ENCODE measurements around the gene SCUBE3. TPM values are rescaled to one million over a fixed set of nuclear protein-coding genes. Genes with fewer than 3 reads are reported as not detected.

SCUBE3 gene
- total RNA-seq, 1 donor from 2014 or later = 0.25 TPM

DNA sequence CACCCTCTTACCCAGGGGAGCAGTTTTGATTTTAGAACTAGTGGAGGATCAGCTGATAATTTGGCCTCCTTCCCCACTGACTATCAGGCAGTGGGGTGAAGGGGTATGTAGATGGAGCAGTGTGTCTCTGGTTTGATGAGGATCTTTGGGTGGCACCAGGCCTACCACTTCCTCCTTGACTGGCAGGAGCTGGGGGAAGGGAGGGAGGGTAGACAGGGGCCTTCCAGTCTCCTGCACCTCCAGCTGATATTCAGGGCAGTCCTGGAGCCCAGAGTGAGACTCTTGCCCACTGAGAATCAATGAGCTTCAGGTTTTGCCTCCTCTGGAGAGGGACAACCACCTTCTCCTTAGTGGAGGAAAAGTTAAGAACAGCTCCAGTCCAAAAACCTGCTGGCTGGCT lies 87.1 kb downstream of the SCUBE3 start:
- TF ChIP-seq, protein P1, sequence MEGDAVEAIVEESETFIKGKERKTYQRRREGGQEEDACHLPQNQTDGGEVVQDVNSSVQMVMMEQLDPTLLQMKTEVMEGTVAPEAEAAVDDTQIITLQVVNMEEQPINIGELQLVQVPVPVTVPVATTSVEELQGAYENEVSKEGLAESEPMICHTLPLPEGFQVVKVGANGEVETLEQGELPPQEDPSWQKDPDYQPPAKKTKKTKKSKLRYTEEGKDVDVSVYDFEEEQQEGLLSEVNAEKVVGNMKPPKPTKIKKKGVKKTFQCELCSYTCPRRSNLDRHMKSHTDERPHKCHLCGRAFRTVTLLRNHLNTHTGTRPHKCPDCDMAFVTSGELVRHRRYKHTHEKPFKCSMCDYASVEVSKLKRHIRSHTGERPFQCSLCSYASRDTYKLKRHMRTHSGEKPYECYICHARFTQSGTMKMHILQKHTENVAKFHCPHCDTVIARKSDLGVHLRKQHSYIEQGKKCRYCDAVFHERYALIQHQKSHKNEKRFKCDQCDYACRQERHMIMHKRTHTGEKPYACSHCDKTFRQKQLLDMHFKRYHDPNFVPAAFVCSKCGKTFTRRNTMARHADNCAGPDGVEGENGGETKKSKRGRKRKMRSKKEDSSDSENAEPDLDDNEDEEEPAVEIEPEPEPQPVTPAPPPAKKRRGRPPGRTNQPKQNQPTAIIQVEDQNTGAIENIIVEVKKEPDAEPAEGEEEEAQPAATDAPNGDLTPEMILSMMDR (IDR thresholded peaks at IDR 0.05; ENCODE audit: partially characterized antibody, unreplicated experiment) = no peak
- no peak overlapping the region for H3K4me3 Mint-ChIP-seq (ENCODE audit: unreplicated experiment)
- H3K4me1 Mint-ChIP-seq (ENCODE audit: low read depth, unreplicated experiment) = peaks cover 13% of the 10 kb centered on the region
- no peaks in the 10 kb centered on the region for H3K9me3 Mint-ChIP-seq (ENCODE audit: unreplicated experiment)
- H3K27ac Mint-ChIP-seq (ENCODE audit: unreplicated experiment) = no peak overlapping the region
- peaks cover 4% of the 10 kb centered on the region for H3K36me3 Mint-ChIP-seq (ENCODE audit: unreplicated experiment)
- no peak for DNase-seq
- H3K27me3 Mint-ChIP-seq (ENCODE audit: unreplicated experiment) = no peaks in the 10 kb centered on the region

Other genes with a start within 250 kb of the SCUBE3 start
- gene TCP11, start 72.6 kb upstream of the SCUBE3 start, total RNA-seq (ENCODE audit: unreplicated experiment) = not detected
- gene ZNF76, start 45.8 kb downstream of the SCUBE3 start, total RNA-seq (ENCODE audit: unreplicated experiment) = 38.3 TPM
- gene DEF6, start 83.9 kb downstream of the SCUBE3 start, total RNA-seq (ENCODE audit: unreplicated experiment) = 1.8 TPM
- gene PPARD, start 128.6 kb downstream of the SCUBE3 start, total RNA-seq (ENCODE audit: unreplicated experiment) = 37.5 TPM
- gene FANCE, start 238.4 kb downstream of the SCUBE3 start, total RNA-seq (ENCODE audit: unreplicated experiment) = 33.4 TPM